Pancreas (tissue), 10 donors: ENCODE measurements around the gene TMEM74B. TPM values are rescaled to one million over a fixed set of nuclear protein-coding genes. Genes with fewer than 3 reads are reported as not detected.

Source experiments
- ATAC-seq, 4 donors: fragments of 200-7000 bp; cut with Tn5 transposase; one replicate each; pipeline versions ENCODE4 v1.8.0 to v1.9.1; 2020; ENCODE audit warnings: mild to moderate bottlenecking in 4 of 4, moderate library complexity in 4 of 4
- DNase-seq, 6 donors: peaks; one replicate each; pipeline ENCODE4 v3.0.0-alpha.2; 2020
- FAIRE-seq: peaks from 2 replicates; lab custom pipeline; 2012; peaks lifted over from hg19 to GRCh38; lab: Jason Lieb, UNC
- H3K27ac ChIP-seq, 4 donors: fragments of 200-600 bp; sonication (generic); 1 replicate in 3 of 4; 2 replicates in 1 of 4; pipeline versions ENCODE4 v1.5.0 to v1.8.0; 2020
- H3K27me3 ChIP-seq, 4 donors: fragments of 200-600 bp; one replicate each; pipeline ENCODE4 v1.8.0; 2021
- H3K36me3 ChIP-seq, 3 donors: fragments of 200-600 bp; sonication (generic) in 1 of 3; one replicate each; pipeline versions ENCODE4 v1.5.0 to v1.8.0; 2020 to 2021
- H3K4me1 ChIP-seq, 3 donors: fragments of 200-600 bp; one replicate each; pipeline ENCODE4 v1.8.0; 2021
- H3K4me3 ChIP-seq, 4 donors: fragments of 200-600 bp; sonication (generic) in 2 of 4; one replicate each; pipeline versions ENCODE4 v1.5.0 to v1.8.0; 2020 to 2021
- H3K9me3 ChIP-seq, 4 donors: fragments of 200-600 bp; one replicate each; pipeline ENCODE4 v1.8.0; 2021
- CTCF ChIP-seq, 4 donors: fragments of 200-600 bp; sonication (generic) in 3 of 4; IDR thresholded peaks; one replicate each; pipeline versions ENCODE4 v1.5.0 to v1.8.0; 2021; ENCODE audit warnings: antibody characterized with exemption in 4 of 4
- WGBS, 2 donors: extraction: QIAGEN DNeasy Blood & Tissue Kit; methylation state at CpG; one replicate each; pipeline ENCODE4 v1.1.7; 2013; 5-methylcytosine and 5-hydroxymethylcytosine counted together
- intact Hi-C, 3 donors: fragments of 100-400 bp; cut with DNase I; formaldehyde crosslinking; loops; one replicate each; pipeline versions ENCODE4 v1.11.1 to v1.14.2; 2022
- polyA plus RNA-seq, 2 donors: library from polyadenylated mRNA; stranded (reverse); fragments of 200-250 nt; gene quantifications; one replicate each; pipeline ENCODE4 v1.2.3, GENCODE V29; 2013
- total RNA-seq, 6 donors: library from RNA; stranded (reverse); fragmentation: NEBNext Ultra II Directional in 4 of 6; extraction: Animal tissue kit (Norgen Biotek cat#: 25700) in 4 of 6; gene quantifications; one replicate each; pipeline versions ENCODE4 v1.2.1 to v1.2.4, GENCODE V29; 2021 to 2023
- donor health status: healthy with polysubstance abuse.
- donor health status: DM: no; HTN: no; CAD: no; lungs with moderate emphysema.
- donor health status: DM: no; HTN: no; CAD: no.
- donor health status: control.
- donor health status: control.
- donor health status: Bipolar disorder and iron deficiency.
- donor health status: DM: yes; HTN: yes; CAD: no.
- donor health status: DM: no; HTN: no; CAD: no.
- donor health status: DM: no; HTN: no; CAD: no.
- donor health status: DM: yes; HTN: yes; CAD: no.

Gene TMEM74B
- total and polyA plus RNA-seq, 8 donors = 0.22 to 15.3 (median 0.76) TPM

GRCh38 chr20:1144401-1145172 lies 40.2 kb downstream of the TMEM74B start:
- intact Hi-C loops = no loop called here
- FAIRE-seq = no peak
- DNase-seq = no peak
- WGBS, 2 donors = 84 to 86% methylated on average over 10 of the region's 10 CpGs
- Histone ChIP-seq H3K36me3 (peaks cover 0 to 7% (median 3%) of the 10 kb centered on the region in 3 donors), H3K4me3 (no peak overlapping the region), H3K27ac (no peak overlapping the region), H3K4me1 (no peaks in the 10 kb centered on the region), H3K27me3 (no peaks in the 10 kb centered on the region), H3K9me3 (no peaks in the 10 kb centered on the region)
- peak in 2 of 4 donors; percentile 51 to 64 for ATAC-seq
- no peak for TF ChIP-seq CTCF (IDR thresholded peaks at IDR 0.05)

DNA sequence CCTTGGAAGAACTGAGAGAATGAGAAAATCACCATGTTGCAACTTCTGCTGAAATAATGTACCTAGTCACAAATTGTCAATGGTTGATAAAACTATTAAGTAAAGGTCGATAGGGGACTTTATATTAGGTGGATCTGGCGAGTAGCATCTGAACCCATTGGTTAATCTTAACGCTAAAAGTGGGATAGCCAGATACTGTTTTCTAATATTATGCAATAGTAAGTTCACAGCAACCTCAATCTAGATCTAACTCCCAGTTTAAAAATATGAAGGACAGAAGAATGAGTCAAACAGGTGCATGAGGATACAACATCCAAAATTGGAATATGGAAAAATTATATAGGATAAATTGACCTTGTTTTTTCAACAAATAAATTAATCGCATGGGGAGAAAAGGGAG lies 47.5 kb downstream of the TMEM74B start:
- Histone ChIP-seq H3K27me3 (no peaks in the 10 kb centered on the region), H3K9me3 (no peaks in the 10 kb centered on the region), H3K4me1 (no peaks in the 10 kb centered on the region), H3K27ac (no peak overlapping the region), H3K4me3 (no peak overlapping the region), H3K36me3 (peaks cover 0 to 51% (median 23%) of the 10 kb centered on the region in 3 donors)
- TF ChIP-seq CTCF (IDR thresholded peaks at IDR 0.05) = no peak
- DNase-seq (no peak), FAIRE-seq (no peak), ATAC-seq (no peak)
- intact Hi-C loops = no loop called here
- 73 to 74% methylated on average over 4 of the region's 4 CpGs for WGBS, 2 donors

DNA sequence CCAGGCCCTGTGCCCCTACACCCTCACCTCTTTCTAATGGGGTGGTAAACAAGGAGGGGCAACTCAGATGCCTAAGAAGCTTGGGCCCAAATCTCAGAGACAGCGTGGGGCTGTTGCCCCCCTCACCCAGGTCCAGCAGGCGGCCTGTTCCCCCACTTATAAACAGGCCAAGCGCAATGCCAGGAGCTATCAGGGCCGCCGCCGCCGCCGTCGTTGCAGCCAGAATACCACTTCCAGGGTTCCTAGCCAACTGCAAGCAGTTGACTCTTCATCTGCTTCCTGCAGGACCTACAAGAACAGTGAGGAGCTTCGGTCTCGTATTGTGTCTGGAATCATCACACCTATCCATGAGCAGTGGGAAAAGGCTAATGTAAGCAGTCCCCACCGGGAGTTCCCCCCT lies 49.9 kb downstream of the TMEM74B start:
- intact Hi-C loops = no loop called here
- Histone ChIP-seq H3K27me3 (no peaks in the 10 kb centered on the region), H3K36me3 (peaks cover 0 to 68% (median 34%) of the 10 kb centered on the region in 3 donors), H3K4me1 (no peaks in the 10 kb centered on the region), H3K9me3 (no peaks in the 10 kb centered on the region), H3K4me3 (no peak overlapping the region), H3K27ac (no peak overlapping the region)
- no peak for DNase-seq
- no peak for TF ChIP-seq CTCF (IDR thresholded peaks at IDR 0.05)
- ATAC-seq = no peak
- WGBS, 2 donors = 91 to 99% methylated on average over 12 of the region's 12 CpGs
- FAIRE-seq = no peak

DNA sequence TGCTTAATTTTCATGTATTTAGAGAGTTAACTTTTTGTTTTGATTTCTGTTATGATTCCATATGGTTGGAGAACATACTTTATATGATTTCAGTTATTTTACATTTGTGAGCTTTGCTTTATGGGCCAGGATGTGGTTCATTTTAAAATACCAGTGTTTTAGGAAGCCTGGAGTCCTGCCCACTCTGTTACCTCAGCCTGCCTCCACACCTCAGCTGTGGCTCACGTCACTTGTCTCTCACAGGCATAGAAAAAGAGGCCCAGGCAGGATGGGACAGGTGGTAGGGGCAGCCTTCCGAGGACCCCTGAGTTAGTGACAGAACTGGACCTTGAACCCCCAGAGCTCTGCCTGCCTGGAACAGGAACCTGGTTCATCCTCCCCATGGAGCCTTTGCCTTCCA lies 50.4 kb downstream of the TMEM74B start:
- Histone ChIP-seq H3K36me3 (peaks cover 0 to 71% (median 38%) of the 10 kb centered on the region in 3 donors), H3K4me3 (no peak overlapping the region), H3K27ac (no peak overlapping the region), H3K9me3 (no peaks in the 10 kb centered on the region), H3K4me1 (no peaks in the 10 kb centered on the region), H3K27me3 (no peaks in the 10 kb centered on the region)
- intact Hi-C loops = no loop called here
- WGBS, 2 donors = 78 to 92% methylated on average over 2 of the region's 2 CpGs
- ATAC-seq (no peak), DNase-seq (no peak), FAIRE-seq (no peak)
- no peak for TF ChIP-seq CTCF (IDR thresholded peaks at IDR 0.05)

DNA sequence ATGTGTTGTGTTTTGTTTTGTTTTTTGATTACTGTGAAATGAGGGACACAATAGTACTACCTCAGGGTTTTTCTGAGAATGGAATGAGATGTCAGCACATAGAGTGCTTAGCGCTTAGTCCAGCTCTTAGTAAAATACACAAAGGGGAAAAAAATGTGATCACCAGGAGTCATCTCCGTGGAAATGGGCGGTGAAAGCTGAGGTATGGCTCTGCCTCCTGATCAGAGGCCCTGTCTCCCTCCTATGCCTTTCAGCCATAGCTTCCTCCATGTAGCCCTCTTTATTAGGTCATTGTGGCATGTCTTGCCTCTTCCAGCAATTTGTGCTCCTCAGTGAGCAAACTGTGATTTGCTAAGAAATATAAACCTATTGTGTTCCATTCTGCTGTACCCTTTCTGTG lies 53.4 kb downstream of the TMEM74B start:
- H3K9me3 ChIP-seq = no peaks in the 10 kb centered on the region
- no peaks in the 10 kb centered on the region for H3K27me3 ChIP-seq
- no peak for TF ChIP-seq CTCF (IDR thresholded peaks at IDR 0.05)
- WGBS, 2 donors = 96 to 98% methylated on average over 3 of the region's 3 CpGs
- intact Hi-C loops = no loop called here
- no peak for ATAC-seq
- no peak overlapping the region for H3K4me3 ChIP-seq
- peaks cover 0 to 70% (median 52%) of the 10 kb centered on the region in 3 donors for H3K36me3 ChIP-seq
- DNase-seq = no peak
- no peak overlapping the region for H3K27ac ChIP-seq
- no peaks in the 10 kb centered on the region for H3K4me1 ChIP-seq
- no peak for FAIRE-seq
